ENCODE data around the gene HIBADH.

DNA sequence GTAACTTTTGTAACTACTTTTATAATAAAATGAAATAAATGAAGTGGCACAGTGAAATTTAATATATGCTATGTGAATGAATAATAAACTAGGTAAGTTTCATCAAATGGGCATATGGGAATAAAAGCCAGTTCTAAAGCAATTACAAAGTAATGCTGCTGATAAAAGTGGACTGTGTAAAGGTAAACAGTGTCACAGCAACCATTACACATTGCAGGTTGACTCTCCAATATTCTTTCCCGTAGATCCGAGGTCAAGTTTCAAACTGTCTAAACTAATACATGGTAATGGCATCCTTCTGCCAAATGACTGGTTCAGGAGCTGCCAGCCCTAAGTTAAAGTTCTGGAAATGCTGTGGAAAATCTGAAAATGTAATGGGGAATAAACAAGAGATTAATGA lies 6.0 kb downstream of the HIBADH start:
- TF ChIP-seq, protein P1, sequence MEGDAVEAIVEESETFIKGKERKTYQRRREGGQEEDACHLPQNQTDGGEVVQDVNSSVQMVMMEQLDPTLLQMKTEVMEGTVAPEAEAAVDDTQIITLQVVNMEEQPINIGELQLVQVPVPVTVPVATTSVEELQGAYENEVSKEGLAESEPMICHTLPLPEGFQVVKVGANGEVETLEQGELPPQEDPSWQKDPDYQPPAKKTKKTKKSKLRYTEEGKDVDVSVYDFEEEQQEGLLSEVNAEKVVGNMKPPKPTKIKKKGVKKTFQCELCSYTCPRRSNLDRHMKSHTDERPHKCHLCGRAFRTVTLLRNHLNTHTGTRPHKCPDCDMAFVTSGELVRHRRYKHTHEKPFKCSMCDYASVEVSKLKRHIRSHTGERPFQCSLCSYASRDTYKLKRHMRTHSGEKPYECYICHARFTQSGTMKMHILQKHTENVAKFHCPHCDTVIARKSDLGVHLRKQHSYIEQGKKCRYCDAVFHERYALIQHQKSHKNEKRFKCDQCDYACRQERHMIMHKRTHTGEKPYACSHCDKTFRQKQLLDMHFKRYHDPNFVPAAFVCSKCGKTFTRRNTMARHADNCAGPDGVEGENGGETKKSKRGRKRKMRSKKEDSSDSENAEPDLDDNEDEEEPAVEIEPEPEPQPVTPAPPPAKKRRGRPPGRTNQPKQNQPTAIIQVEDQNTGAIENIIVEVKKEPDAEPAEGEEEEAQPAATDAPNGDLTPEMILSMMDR (IDR thresholded peaks at IDR 0.05) = no peak
- TF ChIP-seq POLR2A (IDR thresholded peaks at IDR 0.05) = no peak
